Kidney (tissue), 14 donors: ENCODE results near the gene PDILT. TPM values are rescaled to one million over a fixed set of nuclear protein-coding genes. Genes with fewer than 3 reads are reported as not detected.
A peak's percentile ranks its signal among the peaks of the same experiment; 100 is the strongest.

Experiments
- DNase-seq, 5 donors: peaks; one replicate each; pipeline ENCODE4 v3.0.0-alpha.2; 2013 to 2020
- FAIRE-seq: peaks from 2 replicates; lab custom pipeline; 2012; peaks lifted over from hg19 to GRCh38; lab: Jason Lieb, UNC
- H3K27ac ChIP-seq, 2 donors: one replicate each; pipeline ENCODE4 v1.7.0; 2013; ENCODE audit warnings: low read depth in 2 of 2, low read length in 2 of 2, inconsistent platforms in 1 of 2
- H3K27me3 ChIP-seq: one replicate; pipeline ENCODE4 v1.7.1; 2013; ENCODE audit warnings: low read length, inconsistent platforms; ENCODE audit not compliant: control insufficient read depth, insufficient read depth
- H3K36me3 ChIP-seq, 3 donors: one replicate each; pipeline versions ENCODE4 v1.7.0 to v1.7.1; 2013; ENCODE audit warnings: low read length in 3 of 3, control low read depth in 1 of 3, inconsistent platforms in 1 of 3; ENCODE audit not compliant: insufficient read depth in 3 of 3, control insufficient read depth in 2 of 3
- H3K4me1 ChIP-seq, 3 donors: one replicate each; pipeline versions ENCODE4 v1.7.0 to v1.7.1; 2013; ENCODE audit warnings: low read length in 3 of 3, inconsistent platforms in 1 of 3, low read depth in 1 of 3; ENCODE audit not compliant: control insufficient read depth in 2 of 3, insufficient read depth in 2 of 3
- H3K4me3 ChIP-seq, 3 donors: one replicate each; pipeline versions ENCODE4 v1.7.0 to v1.8.1; 2013; ENCODE audit warnings: low read length in 3 of 3, control low read depth in 1 of 3, inconsistent platforms in 1 of 3
- H3K9ac ChIP-seq, 3 donors: one replicate each; pipeline versions ENCODE4 v1.7.0 to v1.7.1; 2013; ENCODE audit warnings: low read length in 3 of 3, control low read depth in 1 of 3, inconsistent platforms in 1 of 3
- H3K9me3 ChIP-seq, 3 donors: one replicate each; pipeline versions ENCODE4 v1.7.0 to v1.7.1; 2013; ENCODE audit warnings: low read length in 3 of 3, control low read depth in 1 of 3, inconsistent platforms in 1 of 3; ENCODE audit not compliant: control insufficient read depth in 2 of 3, insufficient read depth in 1 of 3
- intact Hi-C: fragments of 100-400 bp; cut with DNase I; formaldehyde crosslinking; loops from one replicate; pipeline ENCODE4 v1.11.1; 2022
- polyA plus RNA-seq: library from polyadenylated mRNA; stranded (reverse); fragments of 350-450 nt; fragmentation: Illumina TruSeq; extraction: RNeasy Lipid Tissue Mini Kit (QIAGEN cat#74804); gene quantifications from one replicate; pipeline ENCODE4 v1.2.3, GENCODE V29; 2014; ENCODE audit warnings: low read depth, low replicate concordance; ENCODE audit not compliant: insufficient read depth
- total RNA-seq: library from RNA; stranded (reverse); fragmentation: NEBNext Ultra II Directional; extraction: Animal tissue kit (Norgen Biotek cat#: 25700); gene quantifications from one replicate; pipeline ENCODE4 v1.2.1, GENCODE V29; 2021
- TF ChIP-seq, protein P1 (sequence below): IDR thresholded peaks from 3 replicates; pipeline ENCODE4 v1.5.1; 2012; ENCODE audit warnings: mild to moderate bottlenecking, moderate library complexity, borderline replicate concordance; ENCODE audit not compliant: insufficient read depth; ENCODE audit errors: extremely low read depth
- donor health status: control.
- donor health status: control.
- donor health status: control.
- donor health status: control.
- donor health status: control.
- donor health status: DM: yes; HTN: yes; CAD: no.
- donor health status: Normal renal cell carcinoma (clear cell type).

PDILT gene
- total and polyA plus RNA-seq, 2 donors from 2014 or later, result not detected

DNA sequence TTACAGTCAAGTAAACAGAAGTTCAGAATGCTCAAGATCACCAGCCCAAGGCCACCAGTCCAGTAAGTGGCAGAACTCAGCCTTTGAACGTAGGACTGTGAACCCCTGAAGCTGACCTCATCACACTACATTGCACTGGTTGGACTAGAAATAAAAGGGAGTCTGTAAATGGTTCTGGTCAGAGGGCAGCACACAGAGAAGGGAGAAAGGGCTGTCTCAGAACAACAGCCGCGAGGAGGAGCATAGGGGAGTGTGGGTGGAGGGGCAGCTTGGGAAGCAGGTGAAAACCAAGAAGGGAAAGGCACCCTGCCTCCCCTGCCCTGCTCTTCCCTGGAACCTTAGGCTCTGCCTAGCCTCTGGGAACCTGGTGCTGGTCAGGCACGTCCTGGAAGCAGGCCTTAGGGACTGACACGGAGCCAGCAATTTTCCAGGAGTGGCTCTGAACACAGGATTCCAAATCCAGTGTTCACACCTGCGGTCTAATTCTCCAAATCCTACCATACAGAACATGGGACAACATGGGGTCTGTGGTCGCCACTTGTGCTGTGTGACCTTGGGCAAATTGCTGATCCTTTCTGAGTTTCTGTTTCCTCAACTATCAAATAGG is 7.0 kb downstream of the PDILT start:
- intact Hi-C loops, result no loop called here
- no peak for FAIRE-seq
- TF ChIP-seq, protein P1, sequence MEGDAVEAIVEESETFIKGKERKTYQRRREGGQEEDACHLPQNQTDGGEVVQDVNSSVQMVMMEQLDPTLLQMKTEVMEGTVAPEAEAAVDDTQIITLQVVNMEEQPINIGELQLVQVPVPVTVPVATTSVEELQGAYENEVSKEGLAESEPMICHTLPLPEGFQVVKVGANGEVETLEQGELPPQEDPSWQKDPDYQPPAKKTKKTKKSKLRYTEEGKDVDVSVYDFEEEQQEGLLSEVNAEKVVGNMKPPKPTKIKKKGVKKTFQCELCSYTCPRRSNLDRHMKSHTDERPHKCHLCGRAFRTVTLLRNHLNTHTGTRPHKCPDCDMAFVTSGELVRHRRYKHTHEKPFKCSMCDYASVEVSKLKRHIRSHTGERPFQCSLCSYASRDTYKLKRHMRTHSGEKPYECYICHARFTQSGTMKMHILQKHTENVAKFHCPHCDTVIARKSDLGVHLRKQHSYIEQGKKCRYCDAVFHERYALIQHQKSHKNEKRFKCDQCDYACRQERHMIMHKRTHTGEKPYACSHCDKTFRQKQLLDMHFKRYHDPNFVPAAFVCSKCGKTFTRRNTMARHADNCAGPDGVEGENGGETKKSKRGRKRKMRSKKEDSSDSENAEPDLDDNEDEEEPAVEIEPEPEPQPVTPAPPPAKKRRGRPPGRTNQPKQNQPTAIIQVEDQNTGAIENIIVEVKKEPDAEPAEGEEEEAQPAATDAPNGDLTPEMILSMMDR, result no peak

GRCh38 chr16:20396846-20397467 is 7.6 kb downstream of the PDILT start:
- TF ChIP-seq, protein P1, result no peak
- Histone ChIP-seq H3K9me3 (no peaks in the 10 kb centered on the region), H3K36me3 (no peaks in the 10 kb centered on the region), H3K9ac (no peak overlapping the region), H3K27me3 (no peaks in the 10 kb centered on the region), H3K27ac (no peak overlapping the region), H3K4me3 (no peak overlapping the region), H3K4me1 (peaks cover 0 to 16% (median 4%) of the 10 kb centered on the region in 3 donors)
- DNase-seq (no peak), FAIRE-seq (no peak)
- intact Hi-C loops, result no loop called here

More for the DNA sequence above, 7.0 kb downstream of the PDILT start:
- Histone ChIP-seq H3K4me1 (peaks cover 0 to 16% (median 4%) of the 10 kb centered on the region in 3 donors), H3K4me3 (no peak overlapping the region), H3K9ac (no peak overlapping the region), H3K36me3 (no peaks in the 10 kb centered on the region), H3K9me3 (no peaks in the 10 kb centered on the region), H3K27me3 (no peaks in the 10 kb centered on the region), H3K27ac (no peak overlapping the region)
- DNase-seq, result peak in 1 of 5 donors; percentile 19

DNA sequence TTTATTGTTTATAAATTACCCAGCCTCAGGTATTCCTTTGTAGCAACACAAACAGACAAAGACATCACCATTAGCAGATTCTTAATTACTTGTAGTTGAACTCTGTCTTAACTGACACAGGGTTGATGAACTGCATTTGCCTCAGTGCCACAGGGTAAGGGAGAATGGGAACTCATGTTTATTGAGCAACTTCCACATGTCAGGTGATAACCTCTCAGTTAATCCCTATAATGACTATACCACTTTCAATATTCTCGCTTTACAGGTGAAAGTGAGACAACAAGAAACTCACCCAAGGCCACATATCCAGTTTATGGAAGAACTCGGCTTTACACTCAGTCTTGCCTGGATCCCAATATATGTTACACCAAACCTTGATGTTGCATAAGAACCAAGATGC is 8.6 kb downstream of the PDILT start:
- no peaks in the 10 kb centered on the region for H3K36me3 ChIP-seq
- H3K9me3 ChIP-seq, result no peaks in the 10 kb centered on the region
- TF ChIP-seq, protein P1, result no peak
- no peak for DNase-seq
- no peak overlapping the region for H3K4me3 ChIP-seq
- intact Hi-C loops, result no loop called here
- no peak overlapping the region for H3K9ac ChIP-seq
- H3K27me3 ChIP-seq, result no peaks in the 10 kb centered on the region
- FAIRE-seq, result no peak
- H3K27ac ChIP-seq, result no peak overlapping the region
- H3K4me1 ChIP-seq, result peaks cover 0 to 16% (median 4%) of the 10 kb centered on the region in 3 donors
